GM06990 (cell line): ENCODE results near the gene DCHS1.

Source experiments
- DNase-seq: peaks from one replicate; pipeline ENCODE4 v3.0.0-alpha.2; 2011; ENCODE audit not compliant: insufficient read length; ENCODE audit errors: extremely low read depth
- H3K27me3 ChIP-seq: replicated peaks from 2 replicates; pipeline ENCODE4 v1.6.0; 2011; ENCODE audit warnings: low read length; ENCODE audit not compliant: control insufficient read depth, insufficient read depth
- H3K36me3 ChIP-seq: 2 replicates; pipeline ENCODE4 v1.5.1; 2011; ENCODE audit warnings: low read length; ENCODE audit not compliant: control insufficient read depth, insufficient read depth
- H3K4me3 ChIP-seq: replicated peaks from 2 replicates; pipeline ENCODE4 v1.5.1; 2011; ENCODE audit warnings: low read depth, mild to moderate bottlenecking, control low read depth, low read length
- CTCF ChIP-seq: IDR thresholded peaks from 2 replicates; pipeline ENCODE4 v1.5.1; 2011; ENCODE audit warnings: low read length, control low read depth, mild to moderate bottlenecking, inconsistent platforms; ENCODE audit not compliant: insufficient read depth, poor library complexity, severe bottlenecking

DCHS1 gene

GRCh38 chr11:6640985-6641701 lies 14.5 kb downstream of the DCHS1 start:
- no peak for DNase-seq
- TF ChIP-seq CTCF: no peak
- no peak overlapping the region for H3K4me3 ChIP-seq
- no peaks in the 10 kb centered on the region for H3K27me3 ChIP-seq
- no peaks in the 10 kb centered on the region for H3K36me3 ChIP-seq

GRCh38 chr11:6640036-6640984 lies 15.3 kb downstream of the DCHS1 start:
- TF ChIP-seq CTCF: no peak

GRCh38 chr11:6638429-6638828 lies 17.2 kb downstream of the DCHS1 start:
- Histone ChIP-seq H3K36me3 (no peaks in the 10 kb centered on the region), H3K4me3 (no peak overlapping the region)
- no peak for DNase-seq

More at GRCh38 chr11:6640036-6640984, 15.3 kb downstream of the DCHS1 start:
- DNase-seq: no peak
- Histone ChIP-seq H3K36me3 (no peaks in the 10 kb centered on the region), H3K4me3 (no peak overlapping the region), H3K27me3 (no peaks in the 10 kb centered on the region)

GRCh38 chr11:6637871-6638270 lies 17.7 kb downstream of the DCHS1 start:
- H3K27me3 ChIP-seq: no peaks in the 10 kb centered on the region
- no peak overlapping the region for H3K4me3 ChIP-seq
- TF ChIP-seq CTCF: no peak
- no peaks in the 10 kb centered on the region for H3K36me3 ChIP-seq
- no peak for DNase-seq

More at GRCh38 chr11:6638429-6638828, 17.2 kb downstream of the DCHS1 start:
- H3K27me3 ChIP-seq: no peaks in the 10 kb centered on the region
- TF ChIP-seq CTCF: no peak

DNA sequence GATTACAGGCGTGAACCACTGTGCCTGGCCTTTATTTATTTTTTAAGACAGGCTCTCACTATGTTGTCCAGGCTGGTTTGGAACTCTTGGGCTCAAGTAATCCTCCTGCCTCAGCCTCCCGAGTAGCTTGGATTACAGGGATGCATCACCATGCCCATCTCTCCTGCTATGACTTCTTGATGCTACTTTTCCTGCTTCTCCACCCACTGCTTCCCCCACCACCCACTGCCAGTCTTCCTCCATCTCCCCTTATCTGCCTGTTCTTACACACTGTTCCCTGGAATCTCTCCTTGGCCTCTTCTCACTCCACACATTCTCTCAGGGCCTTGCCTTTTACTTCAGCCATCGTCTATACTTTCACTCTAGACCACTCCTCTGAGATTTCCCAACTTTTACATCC lies 19.1 kb downstream of the DCHS1 start:
- no peak for TF ChIP-seq CTCF
- Histone ChIP-seq H3K4me3 (no peak overlapping the region), H3K27me3 (no peaks in the 10 kb centered on the region), H3K36me3 (no peaks in the 10 kb centered on the region)
- DNase-seq: no peak
